Islet of Langerhans (tissue), 1 donor: Measurements from ENCODE around the gene UGT1A9.

Experiments used
- FAIRE-seq: peaks from one replicate; lab custom pipeline; 2011; peaks lifted over from hg19 to GRCh38; lab: Jason Lieb, UNC

The UGT1A9 gene

GRCh38 chr2:233799087-233799665 is 127.5 kb downstream of the UGT1A9 start:
- no peak for FAIRE-seq

GRCh38 chr2:233799716-233800115 is 128.0 kb downstream of the UGT1A9 start:
- FAIRE-seq, result no peak

GRCh38 chr2:233800208-233800607 is 128.5 kb downstream of the UGT1A9 start:
- no peak for FAIRE-seq

- FAIRE-seq, result no peak
These were observed 129.8 kb downstream of the UGT1A9 start for GRCh38 chr2:233801357-233802131.

- FAIRE-seq, result no peak
These were observed 130.6 kb downstream of the UGT1A9 start for GRCh38 chr2:233802132-233802815.

GRCh38 chr2:233803292-233803911 is 131.7 kb downstream of the UGT1A9 start:
- FAIRE-seq, result no peak

- FAIRE-seq, result no peak
These were observed 132.3 kb downstream of the UGT1A9 start for GRCh38 chr2:233803994-233804393.

GRCh38 chr2:233807215-233807865 is 135.6 kb downstream of the UGT1A9 start:
- no peak for FAIRE-seq

- FAIRE-seq, result no peak
These were observed 136.6 kb downstream of the UGT1A9 start for GRCh38 chr2:233807966-233808935.

GRCh38 chr2:233810385-233810784 is 138.7 kb downstream of the UGT1A9 start:
- FAIRE-seq, result no peak

GRCh38 chr2:233811087-233811486 is 139.4 kb downstream of the UGT1A9 start:
- FAIRE-seq, result no peak

GRCh38 chr2:233811732-233812131 is 140.0 kb downstream of the UGT1A9 start:
- FAIRE-seq, result no peak

GRCh38 chr2:233813236-233814055 is 141.7 kb downstream of the UGT1A9 start:
- FAIRE-seq, result no peak

GRCh38 chr2:233814056-233814835 is 142.5 kb downstream of the UGT1A9 start:
- FAIRE-seq, result no peak

- no peak for FAIRE-seq
These were observed 144.2 kb downstream of the UGT1A9 start for GRCh38 chr2:233815861-233816260.

GRCh38 chr2:233816334-233816733 is 144.6 kb downstream of the UGT1A9 start:
- no peak for FAIRE-seq

GRCh38 chr2:233816771-233817170 is 145.1 kb downstream of the UGT1A9 start:
- FAIRE-seq, result no peak

- FAIRE-seq, result no peak
These were observed 145.7 kb downstream of the UGT1A9 start for GRCh38 chr2:233817361-233817911.

- no peak for FAIRE-seq
These were observed 146.4 kb downstream of the UGT1A9 start for GRCh38 chr2:233817995-233818638.
